Neuron (in vitro differentiated cells): ENCODE data around the gene USP14.
"Not testable (repeated sequence)": the region's sequence is repeated elsewhere in the genome, so short reads cannot be mapped to it uniquely, and the experiment has no call there.

Experiments
- H2AFZ ChIP-seq: one replicate; pipeline ENCODE4 v1.6.1; 2013; ENCODE audit warnings: low read depth, mild to moderate bottlenecking, inconsistent platforms, low read length, moderate library complexity
- H3K27me3 ChIP-seq: one replicate; pipeline ENCODE4 v1.6.1; 2013; ENCODE audit warnings: low read length; ENCODE audit not compliant: insufficient read depth
- H3K36me3 ChIP-seq: one replicate; pipeline ENCODE4 v1.6.1; 2013; ENCODE audit warnings: low read length; ENCODE audit not compliant: insufficient read depth
- H3K4me1 ChIP-seq: one replicate; pipeline ENCODE4 v1.6.1; 2013; ENCODE audit warnings: low read length; ENCODE audit not compliant: insufficient read depth
- H3K4me3 ChIP-seq: 2 replicates; pipeline ENCODE4 v1.5.1; 2013; ENCODE audit warnings: mild to moderate bottlenecking, low read length, moderate library complexity
- H3K9me3 ChIP-seq: one replicate; pipeline ENCODE4 v1.6.1; 2013; ENCODE audit warnings: low read length

The USP14 gene

DNA sequence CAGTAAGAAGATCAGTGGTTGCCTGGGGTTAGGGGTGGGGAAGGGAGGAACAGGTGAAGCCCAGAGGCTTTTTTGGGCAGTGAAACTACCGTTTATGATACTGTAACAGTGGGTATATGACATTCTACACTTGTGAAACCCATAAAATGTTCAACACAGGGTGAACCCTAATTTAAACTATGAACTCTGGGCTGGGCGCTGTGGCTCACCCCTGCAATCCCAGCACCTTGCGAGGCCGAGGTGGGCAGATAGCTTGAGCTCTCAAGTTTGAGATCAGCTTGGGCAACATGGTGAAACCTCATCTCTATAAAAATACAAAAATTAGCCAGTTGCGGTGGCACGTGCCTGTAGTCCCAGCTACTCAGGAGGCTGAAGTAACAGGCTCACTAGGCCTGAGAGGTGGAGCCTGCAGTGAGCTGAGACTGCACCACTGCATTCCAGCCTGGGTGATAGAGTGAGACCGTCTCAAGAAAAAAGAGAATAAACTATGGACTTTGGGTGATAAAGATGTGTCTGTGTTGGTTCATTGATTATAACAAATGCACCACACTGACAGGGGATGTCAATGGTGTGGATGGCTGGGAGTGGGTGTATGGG, 17.6 kb upstream of the USP14 start:
- Histone ChIP-seq H3K27me3 (no peaks in the 10 kb centered on the region), H3K4me1 (no peaks in the 10 kb centered on the region), H2AFZ (no peak overlapping the region), H3K4me3 (no peak overlapping the region), H3K36me3 (no peaks in the 10 kb centered on the region), H3K9me3 (no peaks in the 10 kb centered on the region)

DNA sequence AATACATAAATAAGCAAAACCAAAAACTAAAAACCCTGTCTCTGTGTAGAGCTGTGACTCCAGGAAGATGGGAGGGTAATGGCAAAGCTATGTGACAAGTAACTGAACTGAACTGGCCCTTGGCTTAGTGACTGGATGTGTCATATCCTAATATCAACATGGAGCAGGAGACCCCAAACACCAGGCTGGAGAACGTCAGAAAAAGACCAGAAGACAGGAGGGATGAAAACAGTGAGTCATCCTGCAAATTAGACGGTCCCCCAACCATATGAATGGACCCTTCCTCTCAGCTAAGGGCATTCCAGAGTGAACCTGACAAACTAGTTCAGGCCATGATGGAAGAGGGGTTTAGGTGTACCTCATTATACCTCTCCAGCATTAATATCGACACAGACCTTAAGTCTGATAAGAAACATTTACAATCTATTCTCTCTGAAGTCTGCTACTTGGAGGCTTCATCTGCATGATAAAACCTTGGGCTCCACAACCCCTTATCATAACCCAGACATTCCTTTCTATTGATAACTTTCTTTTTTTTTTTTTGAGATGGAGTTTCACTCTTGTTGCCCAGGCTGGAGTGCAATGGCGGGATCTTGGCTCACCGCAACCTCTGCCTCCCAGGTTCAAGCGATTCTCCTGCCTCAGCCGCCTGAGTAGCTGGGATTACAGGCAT, 15.6 kb upstream of the USP14 start:
- H2AFZ ChIP-seq, H3K36me3 ChIP-seq, H3K27me3 ChIP-seq, H3K9me3 ChIP-seq, H3K4me3 ChIP-seq, H3K4me1 ChIP-seq: not testable (repeated sequence)

DNA sequence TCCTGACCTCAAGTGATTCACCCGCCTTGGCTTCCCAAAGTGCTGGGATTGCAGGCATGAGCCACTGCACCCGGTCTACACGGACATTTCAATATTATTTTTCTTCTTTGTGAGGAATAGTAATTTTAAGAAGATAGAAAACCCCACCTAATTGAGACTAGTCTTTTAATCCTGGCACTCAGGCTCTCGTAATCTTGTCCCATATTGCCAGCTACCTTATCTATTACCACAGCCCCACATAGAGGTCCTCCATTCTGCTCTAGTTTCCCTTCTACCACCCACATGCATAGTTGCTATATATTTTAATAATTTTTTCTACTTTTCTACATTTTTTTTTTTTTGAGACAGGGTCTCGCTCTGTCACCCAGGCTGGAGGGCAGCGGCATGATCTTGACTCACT, 9.5 kb upstream of the USP14 start:
- H3K4me1 ChIP-seq: no peaks in the 10 kb centered on the region
- H3K4me3 ChIP-seq: no peak overlapping the region
- no peak overlapping the region for H2AFZ ChIP-seq
- H3K36me3 ChIP-seq: no peaks in the 10 kb centered on the region
- H3K27me3 ChIP-seq: no peaks in the 10 kb centered on the region
- no peaks in the 10 kb centered on the region for H3K9me3 ChIP-seq

DNA sequence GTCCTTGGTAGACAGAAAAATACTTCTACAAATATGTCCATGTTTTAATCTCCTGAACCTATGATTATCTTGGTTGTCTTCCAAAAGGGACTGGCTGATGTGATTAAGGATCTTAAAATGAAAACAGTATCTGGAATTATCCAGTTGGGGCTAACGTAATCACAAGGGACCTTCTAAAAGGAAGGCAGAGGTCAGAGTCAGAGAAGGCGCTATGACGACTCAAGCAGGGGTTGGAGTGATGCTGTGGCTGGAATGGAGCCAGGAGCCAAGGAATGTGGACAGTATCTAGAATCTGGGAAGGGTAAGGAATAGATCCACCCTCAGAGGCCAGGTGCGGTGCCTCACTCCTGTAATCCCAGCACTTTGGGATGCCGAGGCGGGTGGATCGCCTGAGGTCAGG, 4.2 kb upstream of the USP14 start:
- Histone ChIP-seq H3K4me1 (peaks cover 3% of the 10 kb centered on the region), H2AFZ (no peak overlapping the region), H3K4me3 (no peak overlapping the region), H3K27me3 (no peaks in the 10 kb centered on the region), H3K9me3 (no peaks in the 10 kb centered on the region), H3K36me3 (no peaks in the 10 kb centered on the region)

DNA sequence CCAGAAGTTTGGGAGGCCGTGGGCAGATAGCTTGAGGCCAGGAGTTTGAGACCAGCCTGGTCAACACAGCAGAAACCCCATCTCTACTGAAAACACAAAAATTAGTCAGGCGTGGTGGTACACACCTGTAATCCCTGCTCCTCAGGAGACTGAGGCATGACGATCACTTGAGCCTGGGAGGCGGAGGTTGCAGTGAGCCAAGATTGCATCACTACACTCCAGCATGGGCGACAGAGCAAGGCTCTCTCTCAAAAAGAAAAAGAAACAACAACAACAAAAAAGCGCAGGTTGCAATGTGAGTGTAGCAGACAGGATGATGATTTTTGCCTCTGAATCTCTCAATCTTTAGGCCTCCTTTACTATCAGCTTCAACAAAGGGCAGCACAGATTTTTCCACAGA, 2.7 kb upstream of the USP14 start:
- Histone ChIP-seq H2AFZ (no peak overlapping the region), H3K27me3 (no peaks in the 10 kb centered on the region), H3K9me3 (no peaks in the 10 kb centered on the region), H3K36me3 (no peaks in the 10 kb centered on the region), H3K4me3 (no peak overlapping the region), H3K4me1 (peaks cover 8% of the 10 kb centered on the region)

- no peaks in the 10 kb centered on the region for H3K27me3 ChIP-seq
- peak overlapping the region; percentile 32 for H2AFZ ChIP-seq
- peaks cover 8% of the 10 kb centered on the region for H3K4me1 ChIP-seq
- H3K9me3 ChIP-seq: no peaks in the 10 kb centered on the region
- H3K4me3 ChIP-seq: no peak overlapping the region
- no peaks in the 10 kb centered on the region for H3K36me3 ChIP-seq
Observed at GRCh38 chr18:156514-157230, 1.7 kb upstream of the USP14 start.

DNA sequence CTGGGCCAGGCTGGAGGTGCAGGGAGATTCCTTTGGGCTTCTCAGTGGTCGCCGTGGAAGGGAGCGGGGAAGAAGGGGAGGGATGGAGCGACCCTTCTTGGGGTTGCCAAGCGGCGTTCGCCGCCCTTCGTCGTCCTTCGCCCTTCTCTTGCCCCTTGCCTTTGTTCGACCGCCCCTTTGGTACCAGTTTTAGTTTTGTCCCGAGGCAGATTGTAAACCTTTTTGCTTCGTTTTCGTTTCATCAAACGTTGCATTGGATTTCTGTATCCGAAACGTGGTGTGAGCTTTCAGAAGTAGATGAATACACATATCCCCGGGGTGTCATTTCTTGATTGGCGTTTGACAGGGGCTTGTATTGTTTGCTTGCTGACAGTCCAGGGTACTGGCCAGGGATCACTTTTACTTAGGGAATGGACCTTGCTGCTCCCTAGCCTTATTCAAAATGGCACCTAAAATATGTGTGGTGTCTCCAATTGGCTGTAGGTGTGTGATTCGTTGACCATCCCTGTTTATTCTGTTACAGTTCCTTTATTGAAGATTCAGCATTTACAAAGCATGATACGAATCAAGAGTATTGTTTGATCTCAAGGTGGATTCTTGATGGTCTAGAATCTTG, 788 bp downstream of the USP14 start:
- H3K9me3 ChIP-seq: no peaks in the 10 kb centered on the region
- peaks cover 8% of the 10 kb centered on the region for H3K4me1 ChIP-seq
- no peaks in the 10 kb centered on the region for H3K27me3 ChIP-seq
- H3K36me3 ChIP-seq: peaks cover 16% of the 10 kb centered on the region
- peak overlapping the region; percentile 41 for H2AFZ ChIP-seq
- H3K4me3 ChIP-seq: peak overlapping the region; percentile 85

DNA sequence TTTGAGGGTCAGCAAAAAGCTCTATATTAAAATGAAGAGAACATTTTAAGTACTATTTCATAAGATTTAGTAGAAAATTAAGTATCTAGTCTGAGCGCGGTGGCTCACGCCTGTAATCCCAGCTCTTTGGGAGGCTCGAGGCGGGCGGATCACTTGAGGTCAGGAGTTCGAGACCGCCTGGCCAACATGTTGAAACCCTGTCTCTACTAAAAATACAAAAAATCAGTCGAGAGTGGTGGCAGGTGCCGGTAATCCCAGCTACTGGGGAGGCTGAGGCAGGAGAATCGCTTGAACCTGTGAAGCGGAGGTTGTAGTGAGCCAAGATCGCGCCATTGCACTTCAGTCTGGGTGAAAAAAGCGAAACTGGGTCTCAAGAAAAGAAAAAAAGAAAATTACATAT, 1.6 kb downstream of the USP14 start:
- H2AFZ ChIP-seq: no peak overlapping the region
- no peaks in the 10 kb centered on the region for H3K9me3 ChIP-seq
- no peaks in the 10 kb centered on the region for H3K27me3 ChIP-seq
- H3K4me1 ChIP-seq: peaks cover 8% of the 10 kb centered on the region
- H3K4me3 ChIP-seq: peak overlapping the region; percentile 85
- H3K36me3 ChIP-seq: peaks cover 23% of the 10 kb centered on the region

DNA sequence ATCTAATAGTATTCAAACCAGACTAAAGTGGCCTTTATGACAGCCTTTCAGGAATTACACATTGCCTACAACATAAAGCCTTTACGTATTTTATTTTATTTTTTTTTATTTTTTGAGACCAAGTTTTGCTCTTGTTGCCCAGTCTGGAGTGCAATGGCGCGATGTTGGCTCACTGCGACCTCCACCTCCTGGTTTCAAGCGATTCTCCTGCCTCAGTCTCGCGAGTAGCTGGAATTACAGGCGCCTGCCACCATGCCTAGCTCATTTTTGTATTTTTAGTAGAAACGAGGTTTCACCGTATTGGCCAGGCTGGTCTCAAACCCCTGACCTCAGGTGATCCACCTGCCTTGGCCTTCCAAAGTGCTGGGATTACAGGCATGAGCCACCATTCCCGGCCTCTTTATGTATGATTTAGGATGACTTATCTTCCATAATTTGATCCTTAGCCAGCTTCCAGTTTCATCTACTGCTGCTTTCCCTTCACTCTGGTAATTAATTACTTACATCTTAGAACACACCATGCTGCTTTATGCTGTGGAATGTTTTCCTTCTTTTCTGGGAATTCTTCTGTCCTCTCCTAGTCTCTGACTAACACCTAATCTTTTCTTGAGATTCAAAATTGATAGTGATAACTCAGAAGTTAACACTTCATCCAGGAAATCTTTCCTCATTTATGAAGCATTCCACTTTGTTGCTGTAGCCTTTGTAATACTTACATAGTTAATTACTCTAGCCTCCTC, 2.6 kb downstream of the USP14 start:
- peaks cover 8% of the 10 kb centered on the region for H3K4me1 ChIP-seq
- H3K9me3 ChIP-seq: no peaks in the 10 kb centered on the region
- H3K4me3 ChIP-seq: no peak overlapping the region
- H3K27me3 ChIP-seq: no peaks in the 10 kb centered on the region
- no peak overlapping the region for H2AFZ ChIP-seq
- H3K36me3 ChIP-seq: peaks cover 33% of the 10 kb centered on the region

DNA sequence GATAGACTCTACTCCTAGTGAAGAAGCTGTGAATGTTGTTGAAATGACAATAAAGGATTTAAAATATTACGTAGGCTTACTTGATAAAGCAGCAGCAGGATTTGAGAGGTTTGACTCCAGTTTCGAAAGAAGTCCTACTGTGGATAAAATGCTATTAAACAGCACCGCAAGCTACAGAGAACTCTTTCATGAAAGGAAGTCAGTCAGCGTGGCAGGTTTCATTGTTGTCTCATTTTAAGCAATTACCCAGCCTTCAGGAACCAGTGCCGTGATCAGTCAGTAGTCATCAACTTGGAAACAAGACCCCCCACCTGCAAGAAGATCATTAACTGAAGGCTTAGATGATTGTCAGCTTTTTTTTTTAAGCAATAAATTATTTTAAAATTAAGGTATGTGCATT, 14.0 kb downstream of the USP14 start:
- Histone ChIP-seq H3K36me3 (peaks cover 40% of the 10 kb centered on the region), H3K4me3 (no peak overlapping the region), H3K27me3 (no peaks in the 10 kb centered on the region), H2AFZ (no peak overlapping the region), H3K9me3 (peaks cover 2% of the 10 kb centered on the region), H3K4me1 (no peaks in the 10 kb centered on the region)

DNA sequence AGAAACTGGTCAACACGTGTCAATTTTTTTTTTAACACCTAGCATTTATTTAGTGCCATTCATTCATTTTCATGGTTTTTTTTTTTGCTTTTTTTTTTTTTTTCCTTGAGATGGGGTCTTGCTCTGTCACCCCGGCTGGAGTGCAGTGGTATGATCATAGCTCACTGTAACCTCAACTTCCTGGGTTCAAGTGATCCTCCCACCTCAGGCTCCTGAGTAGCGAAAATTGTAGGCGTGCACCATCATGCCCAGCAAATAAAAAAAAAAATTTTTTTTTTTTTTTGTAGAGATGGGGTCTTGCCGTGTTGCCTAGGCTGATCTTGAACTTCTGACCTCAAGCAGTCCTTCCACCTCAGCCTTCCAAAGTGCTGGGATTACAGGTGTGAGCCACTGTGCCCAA, 21.1 kb downstream of the USP14 start:
- Histone ChIP-seq H2AFZ (no peak overlapping the region), H3K4me3 (no peak overlapping the region), H3K9me3 (no peaks in the 10 kb centered on the region), H3K27me3 (no peaks in the 10 kb centered on the region), H3K36me3 (peaks cover 45% of the 10 kb centered on the region), H3K4me1 (no peaks in the 10 kb centered on the region)

DNA sequence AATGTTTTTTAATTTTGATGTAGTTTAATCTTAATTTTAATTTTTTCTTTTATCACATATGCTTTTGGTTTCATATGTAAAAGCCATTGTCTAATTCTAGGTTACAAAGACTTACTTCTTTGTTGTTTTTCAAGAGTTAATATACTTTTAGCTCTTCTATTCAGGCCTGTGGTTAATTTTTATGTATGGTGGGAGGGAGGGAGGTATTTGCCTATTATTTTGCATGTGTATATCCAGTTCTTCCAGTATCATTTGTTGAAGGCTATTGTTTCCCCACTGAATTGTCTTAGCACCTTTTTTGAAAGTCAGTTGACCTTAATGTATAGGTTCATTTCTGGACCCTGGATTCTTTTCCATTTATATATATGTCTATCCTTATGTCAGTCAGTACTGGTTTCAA, 23.4 kb downstream of the USP14 start:
- Histone ChIP-seq H3K27me3 (no peaks in the 10 kb centered on the region), H3K9me3 (no peaks in the 10 kb centered on the region), H3K36me3 (peaks cover 52% of the 10 kb centered on the region), H3K4me1 (no peaks in the 10 kb centered on the region), H2AFZ (no peak overlapping the region), H3K4me3 (no peak overlapping the region)

GRCh38 chr18:183769-184168, 25.4 kb downstream of the USP14 start:
- H3K4me1 ChIP-seq: no peaks in the 10 kb centered on the region
- no peaks in the 10 kb centered on the region for H3K27me3 ChIP-seq
- H3K4me3 ChIP-seq: no peak overlapping the region
- no peaks in the 10 kb centered on the region for H3K9me3 ChIP-seq
- H2AFZ ChIP-seq: no peak overlapping the region
- H3K36me3 ChIP-seq: peaks cover 45% of the 10 kb centered on the region
